Stimulated activated naive CD8-positive, alpha-beta T cell treated with anti-CD3 and anti-CD28 coated beads, Interleukin-15, Interleukin-2, amounts not matched to agents 100 ng/mL and 50 ng/mL, for 24 hours (primary cell): ENCODE data around the gene PDPR.
"Not testable (repeated sequence)": the region's sequence is repeated elsewhere in the genome, so short reads cannot be mapped to it uniquely, and the experiment has no call there.

Experiments
- H3K27ac Mint-ChIP-seq: one replicate; pipeline ENCODE4 v1.8.0; 2021; ENCODE audit warnings: mild to moderate bottlenecking, mixed read lengths
- H3K27me3 Mint-ChIP-seq: one replicate; pipeline ENCODE4 v1.8.0; 2021; ENCODE audit warnings: mixed read lengths
- H3K36me3 Mint-ChIP-seq: one replicate; pipeline ENCODE4 v1.8.0; 2021; ENCODE audit warnings: low read depth, mixed read lengths
- H3K4me1 Mint-ChIP-seq: one replicate; pipeline ENCODE4 v1.8.0; 2021; ENCODE audit warnings: low read depth, mixed read lengths
- H3K4me3 Mint-ChIP-seq: one replicate; pipeline ENCODE4 v1.8.0; 2021; ENCODE audit warnings: mild to moderate bottlenecking, mixed read lengths
- H3K9me3 Mint-ChIP-seq: one replicate; pipeline ENCODE4 v1.8.0; 2021; ENCODE audit warnings: mixed read lengths

PDPR gene

GRCh38 chr16:70113599-70113981 is 542 bp upstream of the PDPR start:
- H3K4me3 Mint-ChIP-seq, result peak overlapping the region; percentile 93
- not testable (repeated sequence) for H3K27me3 Mint-ChIP-seq, H3K36me3 Mint-ChIP-seq, H3K9me3 Mint-ChIP-seq
- peak overlapping the region; percentile 65 for H3K27ac Mint-ChIP-seq
- H3K4me1 Mint-ChIP-seq, result peaks cover 27% of the 10 kb centered on the region

GRCh38 chr16:70118354-70118753 is 4.2 kb downstream of the PDPR start:
- peak overlapping the region; percentile 7 for H3K27ac Mint-ChIP-seq

GRCh38 chr16:70118776-70119175 is 4.6 kb downstream of the PDPR start:
- not testable (repeated sequence) for H3K9me3 Mint-ChIP-seq, H3K27me3 Mint-ChIP-seq, H3K4me3 Mint-ChIP-seq
- peaks cover 32% of the 10 kb centered on the region for H3K4me1 Mint-ChIP-seq
- peaks cover 27% of the 10 kb centered on the region for H3K36me3 Mint-ChIP-seq
- H3K27ac Mint-ChIP-seq, result peak overlapping the region; percentile 7

More at GRCh38 chr16:70118354-70118753, 4.2 kb downstream of the PDPR start:
- H3K9me3 Mint-ChIP-seq, H3K27me3 Mint-ChIP-seq, H3K4me3 Mint-ChIP-seq: not testable (repeated sequence)
- H3K4me1 Mint-ChIP-seq, result peaks cover 32% of the 10 kb centered on the region
- peaks cover 23% of the 10 kb centered on the region for H3K36me3 Mint-ChIP-seq

- H3K4me3 Mint-ChIP-seq, H3K27me3 Mint-ChIP-seq, H3K27ac Mint-ChIP-seq, H3K9me3 Mint-ChIP-seq: not testable (repeated sequence)
- peaks cover 32% of the 10 kb centered on the region for H3K36me3 Mint-ChIP-seq
- H3K4me1 Mint-ChIP-seq, result peaks cover 26% of the 10 kb centered on the region
These were observed 6.3 kb downstream of the PDPR start for GRCh38 chr16:70120398-70120797.

- peaks cover 46% of the 10 kb centered on the region for H3K36me3 Mint-ChIP-seq
- not testable (repeated sequence) for H3K4me1 Mint-ChIP-seq, H3K9me3 Mint-ChIP-seq, H3K27ac Mint-ChIP-seq, H3K4me3 Mint-ChIP-seq, H3K27me3 Mint-ChIP-seq
These were observed 9.7 kb downstream of the PDPR start for GRCh38 chr16:70123822-70124221.

- H3K27me3 Mint-ChIP-seq, H3K27ac Mint-ChIP-seq, H3K4me1 Mint-ChIP-seq, H3K9me3 Mint-ChIP-seq, H3K4me3 Mint-ChIP-seq: not testable (repeated sequence)
- peaks cover 50% of the 10 kb centered on the region for H3K36me3 Mint-ChIP-seq
These were observed 12.1 kb downstream of the PDPR start for GRCh38 chr16:70126226-70126625.

- not testable (repeated sequence) for H3K27me3 Mint-ChIP-seq, H3K4me1 Mint-ChIP-seq, H3K4me3 Mint-ChIP-seq, H3K9me3 Mint-ChIP-seq, H3K27ac Mint-ChIP-seq
- H3K36me3 Mint-ChIP-seq, result peaks cover 49% of the 10 kb centered on the region
These were observed 13.6 kb downstream of the PDPR start for GRCh38 chr16:70127706-70128105.

- H3K27ac Mint-ChIP-seq, H3K9me3 Mint-ChIP-seq, H3K27me3 Mint-ChIP-seq, H3K4me3 Mint-ChIP-seq, H3K4me1 Mint-ChIP-seq: not testable (repeated sequence)
- H3K36me3 Mint-ChIP-seq, result peaks cover 43% of the 10 kb centered on the region
These were observed 14.7 kb downstream of the PDPR start for GRCh38 chr16:70128844-70129243.

GRCh38 chr16:70135796-70136195 is 21.7 kb downstream of the PDPR start:
- peaks cover 50% of the 10 kb centered on the region for H3K36me3 Mint-ChIP-seq
- not testable (repeated sequence) for H3K9me3 Mint-ChIP-seq, H3K4me3 Mint-ChIP-seq, H3K4me1 Mint-ChIP-seq, H3K27ac Mint-ChIP-seq, H3K27me3 Mint-ChIP-seq

- H3K27me3 Mint-ChIP-seq, H3K9me3 Mint-ChIP-seq, H3K4me1 Mint-ChIP-seq, H3K4me3 Mint-ChIP-seq, H3K27ac Mint-ChIP-seq: not testable (repeated sequence)
- peaks cover 53% of the 10 kb centered on the region for H3K36me3 Mint-ChIP-seq
These were observed 22.5 kb downstream of the PDPR start for GRCh38 chr16:70136595-70136994.

- H3K4me3 Mint-ChIP-seq, H3K27me3 Mint-ChIP-seq, H3K27ac Mint-ChIP-seq, H3K4me1 Mint-ChIP-seq, H3K9me3 Mint-ChIP-seq: not testable (repeated sequence)
- H3K36me3 Mint-ChIP-seq, result peaks cover 45% of the 10 kb centered on the region
These were observed 28.6 kb downstream of the PDPR start for GRCh38 chr16:70142739-70143138.

- not testable (repeated sequence) for H3K27me3 Mint-ChIP-seq, H3K9me3 Mint-ChIP-seq, H3K4me3 Mint-ChIP-seq, H3K4me1 Mint-ChIP-seq, H3K27ac Mint-ChIP-seq
- peaks cover 45% of the 10 kb centered on the region for H3K36me3 Mint-ChIP-seq
These were observed 29.2 kb downstream of the PDPR start for GRCh38 chr16:70143231-70143895.

- H3K4me1 Mint-ChIP-seq, H3K27me3 Mint-ChIP-seq, H3K9me3 Mint-ChIP-seq, H3K27ac Mint-ChIP-seq, H3K4me3 Mint-ChIP-seq: not testable (repeated sequence)
- H3K36me3 Mint-ChIP-seq, result peaks cover 48% of the 10 kb centered on the region
These were observed 33.7 kb downstream of the PDPR start for GRCh38 chr16:70147853-70148252.

GRCh38 chr16:70148453-70148852 is 34.3 kb downstream of the PDPR start:
- not testable (repeated sequence) for H3K4me1 Mint-ChIP-seq, H3K9me3 Mint-ChIP-seq, H3K4me3 Mint-ChIP-seq, H3K27me3 Mint-ChIP-seq, H3K27ac Mint-ChIP-seq
- H3K36me3 Mint-ChIP-seq, result peaks cover 50% of the 10 kb centered on the region

GRCh38 chr16:70149296-70149695 is 35.2 kb downstream of the PDPR start:
- H3K27ac Mint-ChIP-seq, H3K4me3 Mint-ChIP-seq, H3K9me3 Mint-ChIP-seq, H3K27me3 Mint-ChIP-seq, H3K4me1 Mint-ChIP-seq: not testable (repeated sequence)
- H3K36me3 Mint-ChIP-seq, result peaks cover 49% of the 10 kb centered on the region

GRCh38 chr16:70151391-70151790 is 37.3 kb downstream of the PDPR start:
- Mint-ChIP-seq H3K36me3 (peaks cover 49% of the 10 kb centered on the region), H3K4me3 (no peak overlapping the region), H3K4me1 (no peaks in the 10 kb centered on the region), H3K9me3 (no peaks in the 10 kb centered on the region), H3K27ac (no peak overlapping the region), H3K27me3 (no peaks in the 10 kb centered on the region)
